AG04449 (cell line): ENCODE data around the gene PKDREJ.

Experiments used
- CTCF ChIA-PET: fragments of 350-600 bp; formaldehyde crosslinking; extraction: SDS; loops from one replicate; lab custom pipeline; 2021; ENCODE audit warnings: antibody characterized with exemption; lab: Yijun Ruan, JAX
- POLR2A ChIA-PET: fragments of 400-600, 350-600 bp; formaldehyde crosslinking; extraction: SDS; loops from one replicate; lab custom pipeline; 2020; ENCODE audit warnings: antibody characterized with exemption, inconsistent platforms; lab: Yijun Ruan, JAX
- DNase-seq: peaks from one replicate; pipeline ENCODE4 v3.0.0-alpha.2; 2010; ENCODE audit warnings: low read depth, low spot score
- H3K4me3 ChIP-seq: 2 replicates; pipeline ENCODE4 v1.5.1; 2011; ENCODE audit warnings: low read depth, mild to moderate bottlenecking, control low read depth, low read length
- CTCF ChIP-seq: IDR thresholded peaks from one replicate; pipeline ENCODE4 v1.5.1; 2011; ENCODE audit warnings: mild to moderate bottlenecking, moderate library complexity, low read length, control low read depth, inconsistent platforms; ENCODE audit not compliant: insufficient read depth; ENCODE audit errors: missing control alignments

Gene PKDREJ

GRCh38 chr22:46251266-46251665, 11.9 kb downstream of the PKDREJ start:
- peak overlapping the region; percentile 87 for H3K4me3 ChIP-seq
- ChIA-PET POLR2A (no interaction called here), CTCF (interaction anchor here (1.4 kb wide), 1 partner anchor 129 kb away, joined by 4 read pairs; no protein-coding TSS in a partner anchor)
- no peak for DNase-seq
- TF ChIP-seq CTCF = no peak

- POLR2A ChIA-PET = interaction anchor here (0.6 to 1.5 kb wide), 9 partner anchors 9 to 254 kb away, joined by 3 to 9 read pairs (median 3); partner anchors contain the start of genes PKDREJ, TRMU and TTC38
- no peak for DNase-seq
- peak overlapping the region; percentile 87 for H3K4me3 ChIP-seq
- no peak for TF ChIP-seq CTCF
- CTCF ChIA-PET = interaction anchor here (0.7 to 1.4 kb wide), 2 partner anchors 17 to 129 kb away, joined by 3 read pairs; partner anchors contain the start of gene TTC38
These were observed 12.4 kb downstream of the PKDREJ start for GRCh38 chr22:46250783-46251125.

- CTCF ChIA-PET = interaction anchor here (0.7 to 1.4 kb wide), 2 partner anchors 17 to 128 kb away, joined by 3 read pairs; partner anchors contain the start of gene TTC38
- POLR2A ChIA-PET = interaction anchor here (0.6 to 1.5 kb wide), 10 partner anchors 10 to 253 kb away, joined by 3 to 9 read pairs (median 4); partner anchors contain the start of genes PKDREJ, TRMU and TTC38
- peak; percentile 8 for TF ChIP-seq CTCF
These were observed 12.9 kb downstream of the PKDREJ start, which contains the start of gene CDPF1 for GRCh38 chr22:46250035-46250782. Gene CDPF1, minus strand, starts transcription at chr22:46250293. Its CDS starts 2,009 bp downstream, at chr22:46248284.

GRCh38 chr22:46247443-46247975, 15.6 kb downstream of the PKDREJ start:
- POLR2A ChIA-PET = no interaction called here
- H3K4me3 ChIP-seq = no peak overlapping the region
- CTCF ChIA-PET = interaction anchor here (1.8 kb wide), 1 partner anchor 115 kb away, joined by 4 read pairs; no protein-coding TSS in a partner anchor

More at GRCh38 chr22:46250035-46250782, 12.9 kb downstream of the PKDREJ start, which contains the start of gene CDPF1:
- peak; percentile 10 for DNase-seq
- H3K4me3 ChIP-seq = peak within 1 kb of the TSS; percentile 87

GRCh38 chr22:46246178-46246577, 17.0 kb downstream of the PKDREJ start:
- ChIA-PET POLR2A (interaction anchor here (1.1 kb wide), 1 partner anchor 19 kb away, joined by 3 read pairs; no protein-coding TSS in a partner anchor), CTCF (interaction anchor here (1.8 to 2.4 kb wide), 3 partner anchors 114 to 251 kb away, joined by 4 to 7 read pairs (median 5); no protein-coding TSS in a partner anchor)
- no peak for TF ChIP-seq CTCF
- DNase-seq = no peak
- no peak overlapping the region for H3K4me3 ChIP-seq

More at GRCh38 chr22:46247443-46247975, 15.6 kb downstream of the PKDREJ start:
- no peak for DNase-seq
- no peak for TF ChIP-seq CTCF

- CTCF ChIA-PET = interaction anchor here (1.9 to 2.4 kb wide), 2 partner anchors 239 to 250 kb away, joined by 5 to 7 read pairs; no protein-coding TSS in a partner anchor
- H3K4me3 ChIP-seq = no peak overlapping the region
- POLR2A ChIA-PET = interaction anchor here (0.9 kb wide), 1 partner anchor 22 kb away, joined by 3 read pairs; the partner anchor contains the start of gene TTC38
- DNase-seq = no peak
- TF ChIP-seq CTCF = no peak
These were observed 17.6 kb downstream of the PKDREJ start for GRCh38 chr22:46245511-46245910.
